Ishikawa (cell line): Measurements from ENCODE around the gene PTGES2.

Experiments used
- CEBPB ChIP-seq: IDR thresholded peaks from 2 replicates; pipeline ENCODE4 v1.6.1; 2012
- CREB1 ChIP-seq: IDR thresholded peaks from 2 replicates; pipeline ENCODE4 v1.6.1; 2012; ENCODE audit warnings: low read depth
- EGR1 ChIP-seq: IDR thresholded peaks from 2 replicates; pipeline ENCODE4 v1.6.1; 2012
- EP300 ChIP-seq: IDR thresholded peaks from 2 replicates; pipeline ENCODE4 v1.6.1; 2012; ENCODE audit warnings: borderline replicate concordance
- FOXM1 ChIP-seq: IDR thresholded peaks from 2 replicates; pipeline ENCODE4 v1.6.1; 2012; ENCODE audit warnings: low read depth, borderline replicate concordance
- NFIC ChIP-seq: IDR thresholded peaks from 2 replicates; pipeline ENCODE4 v1.6.1; 2012
- RAD21 ChIP-seq: IDR thresholded peaks from 2 replicates; pipeline ENCODE4 v1.6.1; 2012; ENCODE audit warnings: low read depth
- REST ChIP-seq: IDR thresholded peaks from 2 replicates; pipeline ENCODE4 v1.6.1; 2012; ENCODE audit warnings: low read depth, mild to moderate bottlenecking
- TAF1 ChIP-seq: IDR thresholded peaks from 2 replicates; pipeline ENCODE4 v1.6.1; 2012; ENCODE audit warnings: low read depth, mild to moderate bottlenecking
- TCF12 ChIP-seq: IDR thresholded peaks from 2 replicates; pipeline ENCODE4 v1.6.1; 2012; ENCODE audit warnings: low read depth
- TEAD4 ChIP-seq: IDR thresholded peaks from 2 replicates; pipeline ENCODE4 v1.6.1; 2012
- YY1 ChIP-seq: IDR thresholded peaks from 2 replicates; pipeline ENCODE4 v1.6.1; 2012; ENCODE audit warnings: low read depth
- ZBTB7A ChIP-seq: IDR thresholded peaks from 2 replicates; pipeline ENCODE4 v1.6.1; 2012; ENCODE audit warnings: low read depth
- TF ChIP-seq, protein P1 (sequence below): IDR thresholded peaks from 2 replicates; pipeline ENCODE4 v1.6.1; 2012
- TF ChIP-seq, protein P2 (sequence below): IDR thresholded peaks from 2 replicates; pipeline ENCODE4 v1.6.1; 2012

The PTGES2 gene

GRCh38 chr9:128121924-128122808 is 5.4 kb downstream of the PTGES2 start:
- TF ChIP-seq FOXM1: no peak
- no peak for TF ChIP-seq CREB1
- TF ChIP-seq RAD21: no peak
- TF ChIP-seq TEAD4: no peak
- no peak for TF ChIP-seq EP300
- no peak for TF ChIP-seq REST
- no peak for TF ChIP-seq EGR1
- TF ChIP-seq ZBTB7A: no peak
- no peak for TF ChIP-seq NFIC
- TF ChIP-seq, protein P1, sequence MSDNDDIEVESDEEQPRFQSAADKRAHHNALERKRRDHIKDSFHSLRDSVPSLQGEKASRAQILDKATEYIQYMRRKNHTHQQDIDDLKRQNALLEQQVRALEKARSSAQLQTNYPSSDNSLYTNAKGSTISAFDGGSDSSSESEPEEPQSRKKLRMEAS: no peak
- no peak for TF ChIP-seq TCF12
- TF ChIP-seq CEBPB: no peak

GRCh38 chr9:128121466-128121810 is 6.1 kb downstream of the PTGES2 start:
- TF ChIP-seq, protein P1: no peak
- TF ChIP-seq RAD21 (no peak), EGR1 (no peak)

DNA sequence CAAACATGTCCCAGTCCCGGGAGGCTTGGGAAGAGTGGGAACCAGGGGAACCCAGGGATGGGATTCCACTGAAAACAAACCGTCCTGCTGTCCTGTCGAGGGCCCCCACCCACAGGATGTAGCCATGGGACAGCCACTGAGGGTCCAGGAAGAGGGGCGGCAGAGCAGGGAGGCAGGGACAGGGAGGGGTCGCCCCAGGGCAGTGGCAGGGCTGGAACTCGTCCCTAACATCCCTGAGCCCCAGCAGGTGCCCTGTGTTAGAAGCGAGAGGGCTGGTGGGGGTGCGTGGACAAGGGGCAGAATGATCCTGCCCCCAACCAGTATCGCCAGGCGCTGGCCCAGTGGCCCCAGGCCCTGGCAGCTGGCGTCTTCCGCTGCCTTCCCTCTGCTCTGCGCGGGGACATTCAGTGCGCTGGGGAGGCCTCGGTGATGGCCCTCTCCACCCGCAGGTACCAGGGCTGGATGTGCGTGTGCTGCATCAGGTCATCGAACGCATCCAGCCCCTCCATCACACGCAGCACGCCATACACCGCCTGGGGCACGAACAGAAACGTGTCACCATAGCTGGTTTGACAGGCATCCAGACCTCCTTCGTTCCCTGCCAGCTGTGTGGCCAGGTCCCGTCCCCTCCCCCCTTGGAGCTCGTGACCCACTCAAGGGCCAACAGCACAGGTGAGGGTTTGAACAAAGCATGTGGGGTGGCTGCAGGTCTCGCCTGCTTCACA is 6.6 kb downstream of the PTGES2 start:
- TF ChIP-seq RAD21: no peak
- TF ChIP-seq CEBPB: no peak
- no peak for TF ChIP-seq ZBTB7A
- TF ChIP-seq, protein P1: no peak
- TF ChIP-seq TCF12: no peak
- TF ChIP-seq REST: no peak
- TF ChIP-seq, protein P2, sequence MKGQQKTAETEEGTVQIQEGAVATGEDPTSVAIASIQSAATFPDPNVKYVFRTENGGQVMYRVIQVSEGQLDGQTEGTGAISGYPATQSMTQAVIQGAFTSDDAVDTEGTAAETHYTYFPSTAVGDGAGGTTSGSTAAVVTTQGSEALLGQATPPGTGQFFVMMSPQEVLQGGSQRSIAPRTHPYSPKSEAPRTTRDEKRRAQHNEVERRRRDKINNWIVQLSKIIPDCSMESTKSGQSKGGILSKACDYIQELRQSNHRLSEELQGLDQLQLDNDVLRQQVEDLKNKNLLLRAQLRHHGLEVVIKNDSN: no peak
- TF ChIP-seq YY1: no peak
- TF ChIP-seq CREB1: no peak
- no peak for TF ChIP-seq EGR1
- TF ChIP-seq EP300: no peak

DNA sequence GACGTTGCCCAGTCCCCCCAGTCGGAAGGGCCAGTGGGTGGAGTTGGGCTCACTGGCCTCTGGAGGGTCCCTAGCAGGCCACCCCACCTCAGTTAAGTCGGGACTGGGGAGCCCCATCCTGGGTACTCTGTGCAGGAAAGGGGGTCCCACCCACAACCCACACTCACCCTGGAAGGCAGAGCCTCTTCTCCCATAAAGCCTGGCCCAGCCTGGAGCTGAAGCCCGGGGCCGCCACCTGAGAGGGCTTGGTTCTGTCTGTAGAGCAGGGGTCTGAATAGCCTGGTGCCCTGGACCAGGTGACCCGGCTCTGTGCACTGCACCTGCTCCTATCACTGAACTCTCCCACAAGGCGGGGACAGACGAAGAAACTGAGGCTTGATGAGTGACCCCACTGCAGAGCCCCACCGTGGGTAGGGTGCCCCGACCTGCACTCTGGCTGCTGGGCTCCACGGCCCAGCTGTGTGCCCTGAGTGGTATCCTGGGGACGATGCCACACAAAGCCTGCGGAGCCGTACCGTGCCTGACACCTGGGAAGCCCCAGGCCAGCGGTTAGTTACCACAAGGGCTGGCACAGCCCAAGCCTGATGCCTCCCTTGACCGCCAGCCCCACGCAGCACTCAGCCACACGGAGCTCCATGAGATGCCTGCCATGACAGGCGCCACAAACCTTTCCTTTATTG is 7.3 kb downstream of the PTGES2 start:
- TF ChIP-seq CREB1: no peak
- TF ChIP-seq YY1: no peak
- TF ChIP-seq, protein P1: no peak
- no peak for TF ChIP-seq EGR1
- no peak for TF ChIP-seq TAF1
- no peak for TF ChIP-seq EP300
- no peak for TF ChIP-seq NFIC
- no peak for TF ChIP-seq RAD21
- TF ChIP-seq ZBTB7A: no peak
- TF ChIP-seq, protein P2: no peak
- TF ChIP-seq REST: no peak
- TF ChIP-seq CEBPB: no peak
- no peak for TF ChIP-seq TEAD4
- TF ChIP-seq TCF12: no peak
